Karpas-422 (cell line): ENCODE measurements around the gene CMTM6. TPM values are rescaled to one million over a fixed set of nuclear protein-coding genes. Genes with fewer than 3 reads are reported as not detected.

ENCODE experiments used
- DNase-seq: peaks from one replicate; pipeline ENCODE4 v3.0.0-alpha.2; 2015
- H2AFZ ChIP-seq: fragments of 200-600 bp; sonication (generic); 2 replicates; pipeline ENCODE4 v1.6.1; 2014; ENCODE audit warnings: antibody characterized with exemption, low read length, mixed read lengths
- H3K27ac ChIP-seq: fragments of 200-600 bp; sonication (generic); 2 replicates; pipeline ENCODE4 v1.5.1; 2014; ENCODE audit warnings: mild to moderate bottlenecking, low read length, moderate library complexity
- H3K27me3 ChIP-seq: fragments of 200-600 bp; sonication (generic); 2 replicates; pipeline ENCODE4 v1.6.1; 2014; ENCODE audit warnings: low read length, mixed read lengths
- H3K36me3 ChIP-seq: fragments of 200-600 bp; sonication (generic); 2 replicates; pipeline ENCODE4 v1.6.1; 2014; ENCODE audit warnings: low read length, mixed read lengths; ENCODE audit not compliant: insufficient read depth
- H3K4me1 ChIP-seq: fragments of 200-600 bp; sonication (generic); 2 replicates; pipeline ENCODE4 v1.6.1; 2014; ENCODE audit warnings: mild to moderate bottlenecking, low read length, mixed read lengths
- H3K4me2 ChIP-seq: fragments of 200-600 bp; sonication (generic); 2 replicates; pipeline ENCODE4 v1.6.1; 2014; ENCODE audit warnings: low read length, low read depth, mild to moderate bottlenecking; ENCODE audit not compliant: poor library complexity, severe bottlenecking
- H3K4me3 ChIP-seq: fragments of 200-600 bp; sonication (generic); 2 replicates; pipeline ENCODE4 v1.5.1; 2014; ENCODE audit warnings: mild to moderate bottlenecking, antibody characterized with exemption, low read length, mixed read lengths
- H3K79me2 ChIP-seq: fragments of 200-600 bp; sonication (generic); 2 replicates; pipeline ENCODE4 v1.6.1; 2014; ENCODE audit warnings: mild to moderate bottlenecking, low read length, mixed read lengths
- H3K9ac ChIP-seq: fragments of 200-600 bp; sonication (generic); 2 replicates; pipeline ENCODE4 v1.6.0; 2014; ENCODE audit warnings: low read length
- H3K9me2 ChIP-seq: fragments of 200-600 bp; sonication (generic), shearing (Covaris generic); replicated peaks from 2 replicates; pipeline ENCODE4 v1.6.0; 2014; ENCODE audit warnings: mild to moderate bottlenecking, low read length, moderate library complexity; ENCODE audit not compliant: insufficient read depth
- H3K9me3 ChIP-seq: fragments of 300-700, 200-600 bp; sonication (generic); 2 replicates; pipeline ENCODE4 v1.6.1; 2014; ENCODE audit warnings: low read length, mixed read lengths
- H4K20me1 ChIP-seq: fragments of 200-600 bp; sonication (generic); 2 replicates; pipeline ENCODE4 v1.6.1; 2014; ENCODE audit warnings: mild to moderate bottlenecking, antibody characterized with exemption, low read length, low read depth; ENCODE audit not compliant: insufficient read depth
- total RNA-seq: library from RNA; depleted of rRNA; stranded (reverse); fragments of >200 nt; shearing (Covaris generic); gene quantifications from 2 replicates; pipeline ENCODE4 v1.2.3, GENCODE V29; 2014; ENCODE audit warnings: low replicate concordance; rRNA removed

Gene CMTM6
- 73.4 and 171 TPM in 2 replicates for total RNA-seq

- peaks cover 54% of the 10 kb centered on the region for H3K4me1 ChIP-seq
- H3K9me2 ChIP-seq = no peaks in the 10 kb centered on the region
- H3K4me3 ChIP-seq = peak within 1 kb of the TSS; percentile 87
- H4K20me1 ChIP-seq = no peaks in the 10 kb centered on the region
- DNase-seq = peak; percentile 91
- H3K9me3 ChIP-seq = no peaks in the 10 kb centered on the region
- H3K27ac ChIP-seq = peak within 1 kb of the TSS; percentile 76
- H3K27me3 ChIP-seq = no peaks in the 10 kb centered on the region
- 0 out of 2 replicates have a peak within 1 kb of the TSS, but pooled peaks have one; percentile 88 for H2AFZ ChIP-seq
- peaks cover 52% of the 10 kb centered on the region for H3K79me2 ChIP-seq
- H3K9ac ChIP-seq = peak within 1 kb of the TSS; percentile 94
- H3K4me2 ChIP-seq = peak within 1 kb of the TSS; percentile 96
- H3K36me3 ChIP-seq = 0 out of 2 replicates have a peak, but pooled peaks cover 3% of the 10 kb centered on the region
Observed at GRCh38 chr3:32502118-32502945, at the start of gene CMTM6. Gene CMTM6 (minus strand): TSS chr3:32502852. CDS start chr3:32502745, 107 bp downstream.

GRCh38 chr3:32552013-32552412 lies 49.4 kb upstream of the CMTM6 start:
- H3K27ac ChIP-seq = no peak overlapping the region
- peaks cover 36% of the 10 kb centered on the region for H3K4me1 ChIP-seq
- H3K9me2 ChIP-seq = no peaks in the 10 kb centered on the region
- H3K4me3 ChIP-seq = no peak overlapping the region
- H4K20me1 ChIP-seq = peaks cover 43% of the 10 kb centered on the region
- H3K4me2 ChIP-seq = no peak overlapping the region
- no peaks in the 10 kb centered on the region for H3K9me3 ChIP-seq
- H3K36me3 ChIP-seq = 0 out of 2 replicates have a peak, but pooled peaks cover 2% of the 10 kb centered on the region
- no peaks in the 10 kb centered on the region for H3K27me3 ChIP-seq
- H3K9ac ChIP-seq = no peak overlapping the region
- H3K79me2 ChIP-seq = peaks cover 100% of the 10 kb centered on the region
- H2AFZ ChIP-seq = no peak overlapping the region
- DNase-seq = no peak

- Histone ChIP-seq H3K79me2 (peaks cover 100% of the 10 kb centered on the region), H3K9ac (no peak overlapping the region), H3K4me3 (peak overlapping the region; percentile 13; the same call in 1 of the 2 replicates), H3K9me2 (no peaks in the 10 kb centered on the region), H3K27me3 (no peaks in the 10 kb centered on the region), H4K20me1 (peaks cover 43% of the 10 kb centered on the region), H3K4me1 (peaks cover 36% of the 10 kb centered on the region), H2AFZ (no peak overlapping the region), H3K4me2 (peak overlapping the region; percentile 51), H3K9me3 (no peaks in the 10 kb centered on the region), H3K27ac (peak overlapping the region; percentile 16), H3K36me3 (0 out of 2 replicates have a peak, but pooled peaks cover 2% of the 10 kb centered on the region)
- peak; percentile 52 for DNase-seq
Observed at GRCh38 chr3:32551496-32551895, 48.8 kb upstream of the CMTM6 start.

- H3K9me2 ChIP-seq = no peaks in the 10 kb centered on the region
- H3K27ac ChIP-seq = peak overlapping the region; percentile 16
- H3K9me3 ChIP-seq = no peaks in the 10 kb centered on the region
- no peak overlapping the region for H2AFZ ChIP-seq
- peaks cover 32% of the 10 kb centered on the region for H3K4me1 ChIP-seq
- H3K4me2 ChIP-seq = peak overlapping the region; percentile 51
- H3K4me3 ChIP-seq = peak overlapping the region; percentile 13; the same call in 1 of the 2 replicates
- H3K27me3 ChIP-seq = no peaks in the 10 kb centered on the region
- peaks cover 100% of the 10 kb centered on the region for H3K79me2 ChIP-seq
- 0 out of 2 replicates have a peak, but pooled peaks cover 2% of the 10 kb centered on the region for H3K36me3 ChIP-seq
- no peak overlapping the region for H3K9ac ChIP-seq
- peak; percentile 70 for DNase-seq
- peaks cover 43% of the 10 kb centered on the region for H4K20me1 ChIP-seq
Observed at GRCh38 chr3:32551087-32551486, 48.4 kb upstream of the CMTM6 start.

- Histone ChIP-seq H3K27me3 (no peaks in the 10 kb centered on the region), H3K9me2 (no peaks in the 10 kb centered on the region), H3K4me2 (no peak overlapping the region), H3K36me3 (peaks cover 5% of the 10 kb centered on the region; the same call in 1 of the 2 replicates), H3K4me3 (no peak overlapping the region), H3K4me1 (no peaks in the 10 kb centered on the region), H3K9me3 (no peaks in the 10 kb centered on the region), H3K27ac (no peak overlapping the region), H3K79me2 (peaks cover 89% of the 10 kb centered on the region), H4K20me1 (peaks cover 9% of the 10 kb centered on the region), H2AFZ (no peak overlapping the region), H3K9ac (no peak overlapping the region)
- DNase-seq = no peak
Observed at GRCh38 chr3:32545305-32545704, 42.7 kb upstream of the CMTM6 start.

GRCh38 chr3:32544894-32545293 lies 42.2 kb upstream of the CMTM6 start:
- DNase-seq = no peak
- peaks cover 85% of the 10 kb centered on the region for H3K79me2 ChIP-seq

GRCh38 chr3:32542807-32543206 lies 40.2 kb upstream of the CMTM6 start:
- Histone ChIP-seq H4K20me1 (no peaks in the 10 kb centered on the region; the same call in 1 of the 2 replicates), H3K79me2 (peaks cover 70% of the 10 kb centered on the region)

More at GRCh38 chr3:32544894-32545293, 42.2 kb upstream of the CMTM6 start:
- Histone ChIP-seq H3K27me3 (no peaks in the 10 kb centered on the region), H3K9me2 (no peaks in the 10 kb centered on the region), H3K4me3 (no peak overlapping the region), H3K27ac (no peak overlapping the region), H3K9me3 (no peaks in the 10 kb centered on the region), H3K4me1 (no peaks in the 10 kb centered on the region), H2AFZ (no peak overlapping the region), H3K4me2 (no peak overlapping the region), H3K36me3 (peaks cover 5% of the 10 kb centered on the region; the same call in 1 of the 2 replicates), H4K20me1 (peaks cover 7% of the 10 kb centered on the region), H3K9ac (no peak overlapping the region)

GRCh38 chr3:32540899-32541298 lies 38.2 kb upstream of the CMTM6 start:
- Histone ChIP-seq H2AFZ (no peak overlapping the region), H3K4me2 (no peak overlapping the region), H3K9ac (no peak overlapping the region), H3K79me2 (peaks cover 65% of the 10 kb centered on the region), H3K27me3 (no peaks in the 10 kb centered on the region), H3K4me1 (no peaks in the 10 kb centered on the region), H4K20me1 (no peaks in the 10 kb centered on the region), H3K9me2 (no peaks in the 10 kb centered on the region), H3K9me3 (no peaks in the 10 kb centered on the region), H3K36me3 (peaks cover 11% of the 10 kb centered on the region; the same call in 1 of the 2 replicates), H3K27ac (no peak overlapping the region), H3K4me3 (no peak overlapping the region)
- no peak for DNase-seq

More at GRCh38 chr3:32542807-32543206, 40.2 kb upstream of the CMTM6 start:
- Histone ChIP-seq H3K9me2 (no peaks in the 10 kb centered on the region), H3K27me3 (no peaks in the 10 kb centered on the region), H3K9me3 (no peaks in the 10 kb centered on the region), H3K9ac (no peak overlapping the region), H3K27ac (no peak overlapping the region), H3K4me3 (no peak overlapping the region), H3K36me3 (peaks cover 5% of the 10 kb centered on the region; the same call in 1 of the 2 replicates), H3K4me2 (no peak overlapping the region), H3K4me1 (no peaks in the 10 kb centered on the region), H2AFZ (no peak overlapping the region)
- DNase-seq = no peak
